Renal pelvis (tissue), 4 donors: ENCODE measurements around the gene EHHADH. TPM values are rescaled to one million over a fixed set of nuclear protein-coding genes. Genes with fewer than 3 reads are reported as not detected.
"Not testable (repeated sequence)": the region's sequence is repeated elsewhere in the genome, so short reads cannot be mapped to it uniquely, and the experiment has no call there.

Experiments used
- DNase-seq: peaks from one replicate; pipeline ENCODE4 v3.0.0-alpha.2; 2013
- polyA plus RNA-seq, 3 donors: library from polyadenylated mRNA; unstranded; fragments of 120-200 nt; gene quantifications; one replicate each; pipeline ENCODE4 v1.2.1, GENCODE V29; 2013; ENCODE audit not compliant: insufficient read length in 3 of 3

Gene EHHADH
- polyA plus RNA-seq, 3 donors, result 21.8 to 31.3 (median 28.9) TPM

GRCh38 chr3:185263423-185263822, 9.6 kb upstream of the EHHADH start:
- DNase-seq, result no peak

- no peak for DNase-seq
Observed at GRCh38 chr3:185257334-185257733, 3.5 kb upstream of the EHHADH start.

- no peak for DNase-seq
Observed at GRCh38 chr3:185254799-185255198, 950 bp upstream of the EHHADH start.

GRCh38 chr3:185253133-185253532, 716 bp downstream of the EHHADH start:
- not testable (repeated sequence) for DNase-seq

- DNase-seq, result no peak
Observed at GRCh38 chr3:185251272-185251671, 2.6 kb downstream of the EHHADH start.

GRCh38 chr3:185250653-185251052, 3.2 kb downstream of the EHHADH start:
- DNase-seq, result no peak

- no peak for DNase-seq
Observed at GRCh38 chr3:185250247-185250646, 3.6 kb downstream of the EHHADH start.

GRCh38 chr3:185242642-185243041, 11.2 kb downstream of the EHHADH start:
- no peak for DNase-seq

GRCh38 chr3:185236969-185237368, 16.9 kb downstream of the EHHADH start:
- no peak for DNase-seq

GRCh38 chr3:185233328-185233727, 20.5 kb downstream of the EHHADH start:
- no peak for DNase-seq

GRCh38 chr3:185226526-185226925, 27.3 kb downstream of the EHHADH start:
- DNase-seq, result not testable (repeated sequence)

GRCh38 chr3:185225523-185225922, 28.3 kb downstream of the EHHADH start:
- no peak for DNase-seq

GRCh38 chr3:185225080-185225479, 28.8 kb downstream of the EHHADH start:
- DNase-seq, result no peak

- no peak for DNase-seq
Observed at GRCh38 chr3:185221203-185221602, 32.6 kb downstream of the EHHADH start.

- DNase-seq, result peak; percentile 12
Observed at GRCh38 chr3:185216607-185216958, 37.3 kb downstream of the EHHADH start.

- DNase-seq, result peak; percentile 24
Observed at GRCh38 chr3:185215873-185216606, 37.8 kb downstream of the EHHADH start.

GRCh38 chr3:185212559-185212958, 41.3 kb downstream of the EHHADH start:
- no peak for DNase-seq

GRCh38 chr3:185212086-185212485, 41.8 kb downstream of the EHHADH start:
- no peak for DNase-seq

- no peak for DNase-seq
Observed at GRCh38 chr3:185210621-185211142, 43.2 kb downstream of the EHHADH start.

GRCh38 chr3:185208823-185209222, 45.0 kb downstream of the EHHADH start:
- DNase-seq, result peak; percentile 23

GRCh38 chr3:185207931-185208746, 45.7 kb downstream of the EHHADH start:
- peak; percentile 22 for DNase-seq

- no peak for DNase-seq
Observed at GRCh38 chr3:185207481-185207880, 46.4 kb downstream of the EHHADH start.

GRCh38 chr3:185205865-185206264, 48.0 kb downstream of the EHHADH start:
- no peak for DNase-seq
